K562 (cell line): Measurements from ENCODE around the gene CRYBG2. TPM values are rescaled to one million over a fixed set of nuclear protein-coding genes. Genes with fewer than 3 reads are reported as not detected.
A peak's percentile ranks its signal among the peaks of the same experiment; 100 is the strongest.

ENCODE experiments used
- KAT7 ChIP-seq: sonication (generic); formaldehyde crosslinking; IDR thresholded peaks from 2 replicates; pipeline ENCODE4 v1.8.0; 2022; ENCODE audit warnings: missing genetic modification reagents, mild to moderate bottlenecking, borderline replicate concordance
- MTF1 ChIP-seq: fragments of 250-450 bp; sonication (Bioruptor Pico); IDR thresholded peaks from 2 replicates; pipeline ENCODE4 v1.9.0; 2021; ENCODE audit warnings: moderate library complexity, mild to moderate bottlenecking, inconsistent platforms, borderline replicate concordance
- PHB2 ChIP-seq: fragments of 450-650 bp; IDR thresholded peaks from 2 replicates; pipeline ENCODE4 v1.6.1; 2017; ENCODE audit warnings: low read depth
- RHOXF2B ChIP-seq: fragments of 250-450 bp; sonication (Bioruptor Pico); conservative IDR thresholded peaks from 2 replicates; pipeline ENCODE4 v1.5.1; 2021
- STAG1 ChIP-seq: sonication (generic); formaldehyde crosslinking; IDR thresholded peaks from 2 replicates; pipeline ENCODE4 v1.5.0; 2020; ENCODE audit warnings: missing genetic modification reagents, borderline replicate concordance
- ZBTB40 ChIP-seq, 2 experiments: fragments of 450-650 bp in 1 of 2; sonication (generic) in 1 of 2; formaldehyde crosslinking in 1 of 2; IDR thresholded peaks; 2 replicates each; pipeline versions ENCODE4 v1.7.1 to v1.9.0; 2016 to 2022; ENCODE audit warnings: inconsistent platforms in 1 of 2, mild to moderate bottlenecking in 1 of 2, missing genetic modification reagents in 1 of 2
- ZNF395 ChIP-seq: fragments of 200-800 bp; sonication (Bioruptor generic); IDR thresholded peaks from 2 replicates; pipeline ENCODE4 v1.6.1; 2017; ENCODE audit warnings: missing genetic modification characterization, missing compliant biosample characterization
- polyA plus RNA-seq, 8 experiments: library from polyadenylated mRNA; depleted of rRNA in 4 of 8; stranded (reverse) in 5 of 8; unstranded in 3 of 8; fragments of >200 nt; fragmentation: Nextera tagmentation in 2 of 8; fragmentation: Illumina TruSeq in 1 of 8; extraction: Ambion mirVana in 2 of 8; extraction: Trizol in 1 of 8; gene quantifications; 2 replicates each; pipeline versions ENCODE4 v1.2.1 to v1.2.3, GENCODE V29; 2011 to 2014; ENCODE audit warnings: inconsistent platforms in 1 of 8, missing spikeins in 1 of 8
- total RNA-seq, 7 experiments: library from RNA; depleted of rRNA in 6 of 7; stranded (reverse); fragments of >200 nt in 6 of 7; fragmentation: Illumina TruSeq in 2 of 7; extraction: Trizol in 2 of 7; gene quantifications; 2 replicates each; pipeline versions ENCODE4 v1.2.1 to v1.2.3, GENCODE V29; 2011 to 2021; ENCODE audit warnings: low replicate concordance in 1 of 7

The CRYBG2 gene
- total and polyA plus RNA-seq, 9 of the 15 experiments (the other 6 are each of a cell fraction or from before 2014, with no cell fraction given): 0.39 to 8.5 (median 3.7) TPM

GRCh38 chr1:26305667-26306289, 48.2 kb downstream of the CRYBG2 start (continued):
- TF ChIP-seq ZNF395 (peak; percentile 5; the same call in 1 of the 2 replicates), MTF1 (CRISPR knock-in tag) (no peak), STAG1 (CRISPR knock-in tag) (no peak), ZBTB40 (IDR thresholded peaks at IDR 0.05) (no peak), ZBTB40 (CRISPR knock-in tag; IDR thresholded peaks at IDR 0.05) (no peak), KAT7 (CRISPR knock-in tag) (peak; percentile 75; the same call in 1 of the 2 replicates), RHOXF2B (CRISPR knock-in tag) (no peak), PHB2 (no peak)
